KMS-11 (cell line): ENCODE results near the gene ASCL4.

Source experiments
- H2AFZ ChIP-seq: fragments of 200-600 bp; sonication (generic); 2 replicates; pipeline ENCODE4 v1.6.1; 2016; ENCODE audit warnings: antibody characterized with exemption, mixed run types, low read depth
- H3K27ac ChIP-seq: fragments of 200-600 bp; sonication (generic); 2 replicates; pipeline ENCODE4 v1.6.1; 2016; ENCODE audit warnings: mild to moderate bottlenecking, mixed run types
- H3K27me3 ChIP-seq: fragments of 200-600 bp; sonication (generic); 2 replicates; pipeline ENCODE4 v1.6.1; 2017; ENCODE audit warnings: mild to moderate bottlenecking, low read depth, mixed run types, moderate library complexity; ENCODE audit not compliant: insufficient read depth
- H3K36me3 ChIP-seq: fragments of 200-600 bp; sonication (generic); 2 replicates; pipeline ENCODE4 v1.6.1; 2017; ENCODE audit warnings: mild to moderate bottlenecking, mixed run types; ENCODE audit not compliant: insufficient read depth
- H3K4me1 ChIP-seq: fragments of 200-600 bp; sonication (generic); 2 replicates; pipeline ENCODE4 v1.6.1; 2016; ENCODE audit warnings: mild to moderate bottlenecking, low read depth, mixed run types; ENCODE audit not compliant: poor library complexity, severe bottlenecking
- H3K4me2 ChIP-seq: fragments of 200-600 bp; sonication (generic); 2 replicates; pipeline ENCODE4 v1.7.0; 2016; ENCODE audit warnings: mild to moderate bottlenecking, mixed run types
- H3K4me3 ChIP-seq: fragments of 200-600 bp; sonication (generic); IDR thresholded peaks from 2 replicates; pipeline ENCODE4 v1.6.1; 2017; ENCODE audit warnings: low read depth, low read length, mixed read lengths; ENCODE audit not compliant: insufficient read depth
- H3K79me2 ChIP-seq: fragments of 200-600 bp; sonication (generic); 2 replicates; pipeline ENCODE4 v1.6.1; 2016; ENCODE audit warnings: low read depth, mixed run types; ENCODE audit not compliant: insufficient read depth
- H3K9ac ChIP-seq: fragments of 200-600 bp; sonication (generic); 2 replicates; pipeline ENCODE4 v1.6.1; 2016; ENCODE audit warnings: mild to moderate bottlenecking, mixed run types
- H4K20me1 ChIP-seq: fragments of 200-600 bp; sonication (generic); 2 replicates; pipeline ENCODE4 v1.6.1; 2016; ENCODE audit warnings: mild to moderate bottlenecking, mixed run types; ENCODE audit not compliant: insufficient read depth
- CTCF ChIP-seq: fragments of 200-600 bp; sonication (generic); conservative IDR thresholded peaks from 2 replicates; pipeline ENCODE4 v1.6.1; 2017; ENCODE audit warnings: low read depth, mild to moderate bottlenecking, antibody characterized with exemption, low read length, moderate library complexity, mixed read lengths

ASCL4 gene

GRCh38 chr12:107765316-107765715, 9.2 kb upstream of the ASCL4 start:
- Histone ChIP-seq H3K27ac (no peak overlapping the region), H3K4me2 (no peak overlapping the region), H4K20me1 (no peaks in the 10 kb centered on the region), H3K4me1 (peaks cover 4% of the 10 kb centered on the region), H3K79me2 (peaks cover 1% of the 10 kb centered on the region), H3K36me3 (no peaks in the 10 kb centered on the region), H3K4me3 (no peak overlapping the region), H3K9ac (no peak overlapping the region), H2AFZ (no peak overlapping the region), H3K27me3 (no peaks in the 10 kb centered on the region)
- TF ChIP-seq CTCF = no peak

GRCh38 chr12:107767466-107767865, 7.0 kb upstream of the ASCL4 start:
- Histone ChIP-seq H3K4me1 (no peaks in the 10 kb centered on the region), H3K36me3 (no peaks in the 10 kb centered on the region), H3K79me2 (no peaks in the 10 kb centered on the region), H3K27ac (no peak overlapping the region), H3K9ac (no peak overlapping the region), H3K4me2 (no peak overlapping the region), H3K27me3 (no peaks in the 10 kb centered on the region), H3K4me3 (no peak overlapping the region), H2AFZ (no peak overlapping the region), H4K20me1 (no peaks in the 10 kb centered on the region)
- no peak for TF ChIP-seq CTCF

GRCh38 chr12:107775093-107775721, 703 bp downstream of the ASCL4 start:
- peaks cover 17% of the 10 kb centered on the region for H3K4me1 ChIP-seq
- H2AFZ ChIP-seq = no peak overlapping the region
- H3K79me2 ChIP-seq = no peaks in the 10 kb centered on the region
- H3K4me2 ChIP-seq = no peak overlapping the region
- no peaks in the 10 kb centered on the region for H3K36me3 ChIP-seq
- no peak overlapping the region for H3K4me3 ChIP-seq
- no peak overlapping the region for H3K27ac ChIP-seq
- TF ChIP-seq CTCF = no peak
- no peaks in the 10 kb centered on the region for H4K20me1 ChIP-seq
- no peak overlapping the region for H3K9ac ChIP-seq
- H3K27me3 ChIP-seq = no peaks in the 10 kb centered on the region

GRCh38 chr12:107776171-107776570, 1.7 kb downstream of the ASCL4 start:
- Histone ChIP-seq H3K4me1 (peaks cover 27% of the 10 kb centered on the region), H3K79me2 (no peaks in the 10 kb centered on the region), H3K27ac (no peak overlapping the region), H3K36me3 (no peaks in the 10 kb centered on the region), H3K9ac (no peak overlapping the region), H4K20me1 (no peaks in the 10 kb centered on the region), H3K4me3 (no peak overlapping the region), H3K4me2 (no peak overlapping the region), H2AFZ (no peak overlapping the region), H3K27me3 (no peaks in the 10 kb centered on the region)
- TF ChIP-seq CTCF = no peak
